Right atrium auricular region (tissue), 2 donors: ENCODE results near the gene GPRASP1. TPM values are rescaled to one million over a fixed set of nuclear protein-coding genes. Genes with fewer than 3 reads are reported as not detected.

Experiments
- DNase-seq: peaks from one replicate; pipeline ENCODE4 v3.0.0-alpha.2; 2019; ENCODE audit warnings: low spot score
- H3K27ac ChIP-seq, 2 donors: fragments of 200-600 bp; sonication (generic); 1 replicate in 1 of 2; 2 replicates in 1 of 2; pipeline ENCODE4 v1.5.1; 2016 to 2019
- H3K27me3 ChIP-seq, 2 donors: fragments of 200-600 bp; sonication (generic); one replicate each; pipeline versions ENCODE4 v1.5.1 to v1.6.0; 2017 to 2019
- H3K36me3 ChIP-seq: fragments of 200-600 bp; sonication (generic); one replicate; pipeline ENCODE4 v1.5.1; 2016
- H3K4me1 ChIP-seq, 2 donors: fragments of 200-600 bp; sonication (generic); one replicate each; pipeline versions ENCODE4 v1.5.1 to v1.6.0; 2017 to 2019
- H3K4me3 ChIP-seq, 2 donors: fragments of 200-600 bp; sonication (generic); 1 replicate in 1 of 2; 2 replicates in 1 of 2; pipeline ENCODE4 v1.5.1; 2017 to 2019; ENCODE audit warnings: mild to moderate bottlenecking in 1 of 2, moderate library complexity in 1 of 2
- H3K9me3 ChIP-seq, 2 donors: fragments of 200-600 bp; sonication (generic); one replicate each; pipeline ENCODE4 v1.5.1; 2019
- CTCF ChIP-seq, 2 donors: fragments of 200-600 bp; sonication (generic); IDR thresholded peaks; one replicate each; pipeline ENCODE4 v1.5.1; 2019; ENCODE audit warnings: antibody characterized with exemption in 2 of 2
- total RNA-seq, 2 donors: library from RNA; depleted of rRNA; stranded (reverse); fragments of >200 nt; gene quantifications; one replicate each; pipeline ENCODE4 v1.1.0, GENCODE V29; 2016

Gene GPRASP1
- 10 to 100 TPM; 11.4 to 18.6 TPM for total RNA-seq

GRCh38 chrX:102651242-102652011 lies at the start of gene GPRASP1:
Gene GPRASP1, plus strand, starts transcription at chrX:102651483. Its CDS starts 2,431 bp downstream, at chrX:102653914.
- Histone ChIP-seq H3K9me3 (no peaks in the 10 kb centered on the region), H3K27me3 (no peaks in the 10 kb centered on the region), H3K4me3 (peak within 1 kb of the TSS; percentile 55 to 58), H3K4me1 (no peaks in the 10 kb centered on the region), H3K36me3 (no peaks in the 10 kb centered on the region), H3K27ac (peak within 1 kb of the TSS; percentile 83)
- DNase-seq, result peak; percentile 69
- TF ChIP-seq CTCF (IDR thresholded peaks at IDR 0.05), result no peak

GRCh38 chrX:102604327-102604726 lies 47.0 kb upstream of the GPRASP1 start:
- H3K4me3 ChIP-seq, result no peak overlapping the region
- no peaks in the 10 kb centered on the region for H3K27me3 ChIP-seq
- H3K36me3 ChIP-seq, result no peaks in the 10 kb centered on the region
- no peak for TF ChIP-seq CTCF (IDR thresholded peaks at IDR 0.05)
- H3K9me3 ChIP-seq, result no peaks in the 10 kb centered on the region
- no peak overlapping the region for H3K27ac ChIP-seq
- H3K4me1 ChIP-seq, result no peaks in the 10 kb centered on the region
- DNase-seq, result no peak

- H3K4me1 ChIP-seq, result no peaks in the 10 kb centered on the region
Measured at GRCh38 chrX:102606115-102606514, 45.2 kb upstream of the GPRASP1 start.

GRCh38 chrX:102610905-102611304 lies 40.4 kb upstream of the GPRASP1 start:
- Histone ChIP-seq H3K27ac (no peak overlapping the region), H3K4me3 (no peak overlapping the region), H3K27me3 (no peaks in the 10 kb centered on the region), H3K9me3 (no peaks in the 10 kb centered on the region), H3K4me1 (no peaks in the 10 kb centered on the region), H3K36me3 (no peaks in the 10 kb centered on the region)
- TF ChIP-seq CTCF (IDR thresholded peaks at IDR 0.05), result no peak
- no peak for DNase-seq

More at GRCh38 chrX:102606115-102606514, 45.2 kb upstream of the GPRASP1 start:
- no peaks in the 10 kb centered on the region for H3K36me3 ChIP-seq
- no peak for DNase-seq
- H3K27ac ChIP-seq, result no peak overlapping the region
- no peak for TF ChIP-seq CTCF (IDR thresholded peaks at IDR 0.05)
- no peaks in the 10 kb centered on the region for H3K9me3 ChIP-seq
- H3K27me3 ChIP-seq, result no peaks in the 10 kb centered on the region
- no peak overlapping the region for H3K4me3 ChIP-seq

- no peak for TF ChIP-seq CTCF (IDR thresholded peaks at IDR 0.05)
- Histone ChIP-seq H3K36me3 (no peaks in the 10 kb centered on the region), H3K4me3 (no peak overlapping the region), H3K9me3 (peaks cover 4 to 38% of the 10 kb centered on the region in 2 donors), H3K27me3 (no peaks in the 10 kb centered on the region), H3K27ac (no peak overlapping the region), H3K4me1 (no peaks in the 10 kb centered on the region)
- no peak for DNase-seq
Measured at GRCh38 chrX:102624105-102624504, 27.2 kb upstream of the GPRASP1 start.
